H9 (cell line): ENCODE data around the gene DCDC2. TPM values are rescaled to one million over a fixed set of nuclear protein-coding genes. Genes with fewer than 3 reads are reported as not detected.

Experiments
- DNase-seq: peaks from one replicate; pipeline ENCODE4 v3.0.0-alpha.2; 2017
- H2AFZ ChIP-seq: one replicate; pipeline ENCODE4 v1.6.1; 2013; ENCODE audit warnings: mild to moderate bottlenecking, low read length, control low read depth, moderate library complexity
- H2AK5ac ChIP-seq: 2 replicates; pipeline ENCODE4 v1.6.1; 2013; ENCODE audit warnings: low read length, control low read depth, mixed read lengths; ENCODE audit not compliant: insufficient read length
- H2BK120ac ChIP-seq: one replicate; pipeline ENCODE4 v1.6.1; 2013; ENCODE audit warnings: low read depth, mild to moderate bottlenecking, low read length, control low read depth, inconsistent platforms; ENCODE audit not compliant: poor library complexity, severe bottlenecking
- H2BK12ac ChIP-seq: 2 replicates; pipeline ENCODE4 v1.6.1; 2013; ENCODE audit warnings: low read length, control low read depth, mixed read lengths, low read depth; ENCODE audit not compliant: insufficient read length
- H2BK15ac ChIP-seq: 2 replicates; pipeline ENCODE4 v1.6.1; 2013; ENCODE audit warnings: low read depth, low read length, control low read depth
- H2BK20ac ChIP-seq: one replicate; pipeline ENCODE4 v1.6.1; 2013; ENCODE audit warnings: low read depth, mild to moderate bottlenecking, low read length, control low read depth, inconsistent platforms; ENCODE audit not compliant: poor library complexity, severe bottlenecking
- H2BK5ac ChIP-seq: 2 replicates; pipeline ENCODE4 v1.6.1; 2013; ENCODE audit warnings: low read length, control low read depth, mixed read lengths; ENCODE audit not compliant: insufficient read length
- H3K14ac ChIP-seq: 2 replicates; pipeline ENCODE4 v1.6.1; 2013; ENCODE audit warnings: low read length, control low read depth; ENCODE audit not compliant: insufficient read depth
- H3K18ac ChIP-seq: 2 replicates; pipeline ENCODE4 v1.6.1; 2013; ENCODE audit warnings: low read depth, mild to moderate bottlenecking, mixed read lengths, low read length, control low read depth; ENCODE audit not compliant: insufficient read length
- H3K23ac ChIP-seq: 2 replicates; pipeline ENCODE4 v1.6.1; 2013; ENCODE audit warnings: low read length, control low read depth, mixed read lengths, low read depth; ENCODE audit not compliant: insufficient read length
- H3K23me2 ChIP-seq: 2 replicates; pipeline ENCODE4 v1.6.1; 2013; ENCODE audit warnings: low read depth, mild to moderate bottlenecking, mixed read lengths, low read length, control low read depth; ENCODE audit not compliant: insufficient read length, poor library complexity, severe bottlenecking
- H3K27ac ChIP-seq: 2 replicates; pipeline ENCODE4 v1.5.1; 2013; ENCODE audit warnings: low read length, control low read depth, mixed read lengths, low read depth; ENCODE audit not compliant: insufficient read length
- H3K27me3 ChIP-seq: 2 replicates; pipeline ENCODE4 v1.6.1; 2013; ENCODE audit warnings: low read length, control low read depth, inconsistent platforms; ENCODE audit not compliant: insufficient read depth
- H3K4ac ChIP-seq: 2 replicates; pipeline ENCODE4 v1.6.1; 2013; ENCODE audit warnings: low read depth, mild to moderate bottlenecking, control low read depth, inconsistent platforms, low read length, moderate library complexity
- H3K4me1 ChIP-seq: 2 replicates; pipeline ENCODE4 v1.6.1; 2013; ENCODE audit warnings: low read length, control low read depth, inconsistent platforms; ENCODE audit not compliant: insufficient read depth
- H3K4me2 ChIP-seq: 2 replicates; pipeline ENCODE4 v1.6.1; 2013; ENCODE audit warnings: low read length, control low read depth, mixed read lengths; ENCODE audit not compliant: insufficient read length, insufficient read depth
- H3K56ac ChIP-seq: 2 replicates; pipeline ENCODE4 v1.6.1; 2013; ENCODE audit warnings: low read depth, mild to moderate bottlenecking, mixed read lengths, low read length, control low read depth; ENCODE audit not compliant: insufficient read length
- H3K79me1 ChIP-seq: 2 replicates; pipeline ENCODE4 v1.6.1; 2013; ENCODE audit warnings: low read depth, mild to moderate bottlenecking, moderate library complexity, low read length, control low read depth, inconsistent platforms; ENCODE audit not compliant: insufficient read depth, poor library complexity, severe bottlenecking
- H3K79me2 ChIP-seq: 2 replicates; pipeline ENCODE4 v1.6.1; 2013; ENCODE audit warnings: low read length, control low read depth, inconsistent platforms; ENCODE audit not compliant: insufficient read depth
- H3K9ac ChIP-seq: 2 replicates; pipeline ENCODE4 v1.6.1; 2013; ENCODE audit warnings: low read length, control low read depth, mixed read lengths; ENCODE audit not compliant: insufficient read length; ENCODE audit errors: extremely low read depth
- H3K9me3 ChIP-seq: one replicate; pipeline ENCODE4 v1.6.1; 2013; ENCODE audit warnings: low read depth, low read length, inconsistent platforms; ENCODE audit not compliant: control insufficient read depth
- H3T11ph ChIP-seq: one replicate; pipeline ENCODE4 v1.6.1; 2013; ENCODE audit warnings: mild to moderate bottlenecking, low read length, control low read depth, inconsistent platforms
- H4K20me1 ChIP-seq: one replicate; pipeline ENCODE4 v1.6.1; 2013; ENCODE audit not compliant: control insufficient read depth, insufficient read length, insufficient read depth
- H4K5ac ChIP-seq: 2 replicates; pipeline ENCODE4 v1.6.1; 2013; ENCODE audit warnings: low read depth, mild to moderate bottlenecking, mixed read lengths, low read length, control low read depth; ENCODE audit not compliant: insufficient read length
- H4K8ac ChIP-seq: replicated peaks from 2 replicates; pipeline ENCODE4 v1.6.1; 2013; ENCODE audit warnings: low read length, control low read depth, mixed read lengths, low read depth; ENCODE audit not compliant: insufficient read length
- H4K91ac ChIP-seq: 2 replicates; pipeline ENCODE4 v1.6.1; 2013; ENCODE audit warnings: low read depth, mild to moderate bottlenecking, moderate library complexity, mixed read lengths, low read length, control low read depth; ENCODE audit not compliant: insufficient read length
- H3K27ac Mint-ChIP-seq, 3 experiments: 2 replicates in 2 of 3; 3 replicates in 1 of 3; pipeline ENCODE4 v1.8.0; 2020 to 2021; ENCODE audit warnings: mixed read lengths in 3 of 3, mild to moderate bottlenecking in 1 of 3, moderate library complexity in 1 of 3
- H3K27me3 Mint-ChIP-seq: 2 replicates; pipeline ENCODE4 v1.8.0; 2021; ENCODE audit warnings: low read depth, mild to moderate bottlenecking, moderate library complexity, mixed read lengths
- H3K36me3 Mint-ChIP-seq, 3 experiments: 2 replicates in 2 of 3; 3 replicates in 1 of 3; pipeline ENCODE4 v1.8.0; 2020 to 2021; ENCODE audit warnings: low read depth in 3 of 3, mixed read lengths in 3 of 3; ENCODE audit not compliant: insufficient read depth in 1 of 3
- H3K4me1 Mint-ChIP-seq, 2 experiments: 2 replicates each; pipeline ENCODE4 v1.8.0; 2020; ENCODE audit warnings: mixed read lengths in 2 of 2
- H3K4me3 Mint-ChIP-seq, 2 experiments: 2 replicates in 1 of 2; 3 replicates in 1 of 2; pipeline ENCODE4 v1.8.0; 2020 to 2021; ENCODE audit warnings: mild to moderate bottlenecking in 2 of 2, mixed read lengths in 2 of 2, moderate library complexity in 1 of 2
- H3K9me3 Mint-ChIP-seq, 2 experiments: 2 replicates in 1 of 2; 3 replicates in 1 of 2; pipeline ENCODE4 v1.8.0; 2020; ENCODE audit warnings: mild to moderate bottlenecking in 2 of 2, mixed read lengths in 2 of 2, moderate library complexity in 1 of 2
- WGBS: extraction: QIAGEN DNeasy Blood & Tissue Kit; methylation state at CpG from one replicate; pipeline ENCODE4 v1.1.7; 2013; ENCODE audit warnings: missing lambda C conversion rate, low lambda C conversion rate, mixed read lengths; ENCODE audit not compliant: insufficient read length; ENCODE audit errors: extremely low coverage; 5-methylcytosine and 5-hydroxymethylcytosine counted together
- total RNA-seq: library from RNA; stranded (reverse); gene quantifications from 2 replicates; pipeline ENCODE4 v1.2.1, GENCODE V29; 2021
- TF ChIP-seq, protein P1 (sequence below): fragments of 200-600 bp; sonication (generic); conservative IDR thresholded peaks from 3 replicates; pipeline ENCODE4 v1.8.0; 2021; ENCODE audit warnings: antibody characterized with exemption, mild to moderate bottlenecking

DCDC2 gene
- total RNA-seq, 1 experiment from 2014 or later, result 0.59 TPM

DNA sequence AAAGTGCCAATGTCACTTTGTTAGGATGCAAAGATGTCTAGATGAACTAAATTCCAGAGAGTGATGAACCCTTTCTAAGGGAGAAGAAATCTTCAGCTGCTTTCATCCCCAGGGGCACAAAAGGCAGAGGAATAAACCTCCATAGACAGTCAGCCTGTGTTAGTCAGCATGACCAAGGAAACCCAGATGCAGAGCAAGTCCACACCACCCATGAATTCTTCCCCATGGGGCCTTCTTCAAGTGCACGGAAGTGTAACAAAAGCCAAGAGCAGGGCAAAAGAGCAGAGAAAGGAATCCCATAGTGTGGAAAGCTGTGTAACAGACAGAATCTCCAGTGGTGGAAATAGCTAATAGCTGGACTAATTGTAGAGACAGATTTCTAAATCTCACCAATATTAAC, 50.0 kb downstream of the DCDC2 start:
- Histone ChIP-seq H4K20me1 (no peaks in the 10 kb centered on the region), H3K23ac (no peak overlapping the region), H3K27me3 (no peaks in the 10 kb centered on the region), H3K9ac (no peak overlapping the region), H3K79me2 (no peaks in the 10 kb centered on the region), H4K91ac (no peak overlapping the region), H4K8ac (no peak overlapping the region), H3K4ac (no peak overlapping the region), H3T11ph (no peak overlapping the region), H2AK5ac (no peak overlapping the region), H2AFZ (peak overlapping the region; percentile 18), H3K4me1 (no peaks in the 10 kb centered on the region; the same call in 1 of the 2 replicates), H2BK15ac (no peak overlapping the region), H2BK120ac (no peak overlapping the region), H3K56ac (no peak overlapping the region), H2BK5ac (no peak overlapping the region), H3K9me3 (peaks cover 14% of the 10 kb centered on the region), H3K14ac (no peak overlapping the region), H3K23me2 (no peaks in the 10 kb centered on the region), H3K18ac (no peak overlapping the region), H3K27ac (no peak overlapping the region), H3K4me2 (no peak overlapping the region), H2BK20ac (no peak overlapping the region), H2BK12ac (no peak overlapping the region), H3K79me1 (no peaks in the 10 kb centered on the region), H4K5ac (no peak overlapping the region)
- no peak for DNase-seq
- H3K27ac Mint-ChIP-seq, result peak overlapping the region in 2 of 3 experiments; percentile 1 to 59; a peak in 2 of 7 replicates
- peaks cover 18% of the 10 kb centered on the region in 2 experiments for H3K9me3 Mint-ChIP-seq
- peaks cover 12 to 15% of the 10 kb centered on the region in 2 experiments for H3K4me1 Mint-ChIP-seq
- WGBS, result no CpG with 5 or more reads among the region's 1 CpG
- H3K36me3 Mint-ChIP-seq, result peaks cover 6 to 20% (median 19%) of the 10 kb centered on the region in 3 experiments
- H3K27me3 Mint-ChIP-seq, result no peaks in the 10 kb centered on the region
- TF ChIP-seq, protein P1, sequence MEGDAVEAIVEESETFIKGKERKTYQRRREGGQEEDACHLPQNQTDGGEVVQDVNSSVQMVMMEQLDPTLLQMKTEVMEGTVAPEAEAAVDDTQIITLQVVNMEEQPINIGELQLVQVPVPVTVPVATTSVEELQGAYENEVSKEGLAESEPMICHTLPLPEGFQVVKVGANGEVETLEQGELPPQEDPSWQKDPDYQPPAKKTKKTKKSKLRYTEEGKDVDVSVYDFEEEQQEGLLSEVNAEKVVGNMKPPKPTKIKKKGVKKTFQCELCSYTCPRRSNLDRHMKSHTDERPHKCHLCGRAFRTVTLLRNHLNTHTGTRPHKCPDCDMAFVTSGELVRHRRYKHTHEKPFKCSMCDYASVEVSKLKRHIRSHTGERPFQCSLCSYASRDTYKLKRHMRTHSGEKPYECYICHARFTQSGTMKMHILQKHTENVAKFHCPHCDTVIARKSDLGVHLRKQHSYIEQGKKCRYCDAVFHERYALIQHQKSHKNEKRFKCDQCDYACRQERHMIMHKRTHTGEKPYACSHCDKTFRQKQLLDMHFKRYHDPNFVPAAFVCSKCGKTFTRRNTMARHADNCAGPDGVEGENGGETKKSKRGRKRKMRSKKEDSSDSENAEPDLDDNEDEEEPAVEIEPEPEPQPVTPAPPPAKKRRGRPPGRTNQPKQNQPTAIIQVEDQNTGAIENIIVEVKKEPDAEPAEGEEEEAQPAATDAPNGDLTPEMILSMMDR, result no peak
- H3K4me3 Mint-ChIP-seq, result no peak overlapping the region
